H1 (cell line): ENCODE data around the gene EMC6. TPM values are rescaled to one million over a fixed set of nuclear protein-coding genes. Genes with fewer than 3 reads are reported as not detected.

Source experiments
- CHD1 ChIP-seq: IDR thresholded peaks from 2 replicates; pipeline ENCODE4 v1.6.1; 2012; ENCODE audit warnings: low read depth, low read length, improper control_type of control experiment
- NRF1 ChIP-seq: IDR thresholded peaks from 2 replicates; pipeline ENCODE4 v1.6.1; 2011; ENCODE audit warnings: mild to moderate bottlenecking, low read depth, low read length, improper control_type of control experiment
- RBBP5 ChIP-seq: IDR thresholded peaks from 2 replicates; pipeline ENCODE4 v1.7.1; 2012; ENCODE audit warnings: low read depth, mild to moderate bottlenecking, inconsistent platforms, low read length, moderate library complexity, borderline replicate concordance
- RXRA ChIP-seq: IDR thresholded peaks from 2 replicates; pipeline ENCODE4 v1.6.1; 2011; ENCODE audit warnings: low read depth, mild to moderate bottlenecking, low read length, moderate library complexity; ENCODE audit not compliant: insufficient read depth
- SRF ChIP-seq: IDR thresholded peaks from 2 replicates; pipeline ENCODE4 v1.6.1; 2011; ENCODE audit warnings: mild to moderate bottlenecking, low read depth, low read length, moderate library complexity
- polyA plus RNA-seq, 7 experiments: library from polyadenylated mRNA; depleted of rRNA in 3 of 7; stranded (reverse) in 5 of 7; unstranded in 2 of 7; fragments of >200 nt in 5 of 7; fragments of 200-250 nt in 2 of 7; gene quantifications; 1 replicate in 5 of 7; 2 replicates in 1 of 7; 4 replicates in 1 of 7; pipeline versions ENCODE4 v1.2.1 to v1.2.3, GENCODE V29; 2011 to 2013; ENCODE audit warnings: missing spikeins in 2 of 7, mixed read lengths in 2 of 7
- total RNA-seq: library from RNA; stranded (reverse); fragmentation: NEBNext Ultra II Directional; extraction: Animal tissue kit (Norgen Biotek cat#: 25700); gene quantifications from 2 replicates; pipeline ENCODE4 v1.2.1, GENCODE V29; 2021

The EMC6 gene
- total and polyA plus RNA-seq, 2 of the 8 experiments (the other 6 are each of a cell fraction or from before 2014, with no cell fraction given), result 81.5 to 193 TPM

DNA sequence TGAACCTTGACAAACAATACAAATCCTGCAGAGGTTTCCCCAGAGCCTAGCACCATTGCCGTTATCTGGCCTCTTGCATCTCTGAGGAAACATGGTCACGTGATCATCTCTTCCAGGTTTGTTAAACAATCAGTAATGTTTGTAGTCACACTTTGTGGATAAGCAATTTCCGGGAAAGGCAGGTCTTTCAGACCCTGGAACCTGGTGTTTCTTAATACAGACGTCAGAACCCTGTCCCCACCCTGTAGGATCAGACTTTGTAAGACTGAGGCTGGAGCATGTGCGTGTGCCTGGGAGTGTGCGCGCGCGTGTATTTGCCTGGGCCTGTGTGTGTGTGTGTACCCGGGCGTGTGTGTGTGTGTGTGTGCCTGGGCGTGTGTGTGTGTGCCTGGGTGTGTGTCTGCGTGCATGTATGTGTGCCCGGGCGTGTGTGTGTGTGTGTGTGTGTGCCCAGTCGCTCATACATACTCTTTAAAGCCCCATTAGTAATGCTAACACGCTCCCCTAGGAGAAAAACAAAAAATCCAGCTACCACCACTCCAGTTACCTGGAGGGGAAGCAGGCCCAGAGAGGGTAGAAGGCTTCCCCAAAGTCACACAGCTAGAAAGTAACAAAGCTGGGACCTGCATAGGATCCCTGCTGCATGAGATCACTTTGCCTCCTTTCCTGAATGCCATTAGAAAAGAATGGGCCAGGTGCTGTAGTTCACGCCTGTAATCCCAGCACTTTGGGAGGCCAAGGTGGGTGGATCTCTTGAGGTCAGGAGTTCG lies 26.7 kb upstream of the EMC6 start (continued):
- no peak for TF ChIP-seq RXRA
- no peak for TF ChIP-seq NRF1
- TF ChIP-seq RBBP5, result no peak
- no peak for TF ChIP-seq CHD1
- no peak for TF ChIP-seq SRF
